ENCODE measurements around the gene ATP1A1.

Gene ATP1A1

DNA sequence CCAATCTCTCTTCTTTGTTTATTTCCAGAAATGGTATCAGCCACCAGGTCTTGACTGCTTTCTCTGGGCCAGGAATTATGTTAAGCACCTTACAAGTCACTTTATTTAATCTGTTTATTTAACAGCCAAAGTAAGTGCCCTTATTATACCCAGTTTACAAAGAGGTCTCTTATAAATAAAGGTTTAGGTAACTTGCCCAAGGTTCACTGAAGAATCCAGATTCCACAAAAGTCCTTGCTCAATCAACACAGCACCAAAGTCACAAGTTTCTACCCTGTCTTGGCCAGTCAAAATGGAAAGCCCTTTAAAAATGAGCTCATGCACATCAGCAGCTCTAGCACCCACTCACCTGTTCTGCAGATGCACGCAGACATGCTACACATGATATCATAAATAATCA is 28.0 kb upstream of the ATP1A1 start (continued):
- no peak for TF ChIP-seq IKZF3 (tag by site-specific recombination; IDR thresholded peaks at IDR 0.05)
- TF ChIP-seq, protein P1, sequence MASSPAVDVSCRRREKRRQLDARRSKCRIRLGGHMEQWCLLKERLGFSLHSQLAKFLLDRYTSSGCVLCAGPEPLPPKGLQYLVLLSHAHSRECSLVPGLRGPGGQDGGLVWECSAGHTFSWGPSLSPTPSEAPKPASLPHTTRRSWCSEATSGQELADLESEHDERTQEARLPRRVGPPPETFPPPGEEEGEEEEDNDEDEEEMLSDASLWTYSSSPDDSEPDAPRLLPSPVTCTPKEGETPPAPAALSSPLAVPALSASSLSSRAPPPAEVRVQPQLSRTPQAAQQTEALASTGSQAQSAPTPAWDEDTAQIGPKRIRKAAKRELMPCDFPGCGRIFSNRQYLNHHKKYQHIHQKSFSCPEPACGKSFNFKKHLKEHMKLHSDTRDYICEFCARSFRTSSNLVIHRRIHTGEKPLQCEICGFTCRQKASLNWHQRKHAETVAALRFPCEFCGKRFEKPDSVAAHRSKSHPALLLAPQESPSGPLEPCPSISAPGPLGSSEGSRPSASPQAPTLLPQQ (tag by site-specific recombination; IDR thresholded peaks at IDR 0.05): no peak
- TF ChIP-seq ZNF155 (tag by site-specific recombination; IDR thresholded peaks at IDR 0.05): no peak
- no peak for TF ChIP-seq ZNF776 (tag by site-specific recombination; IDR thresholded peaks at IDR 0.05; ENCODE audit: borderline replicate concordance)
- TF ChIP-seq ZNF747 (tag by site-specific recombination; IDR thresholded peaks at IDR 0.05): no peak

DNA sequence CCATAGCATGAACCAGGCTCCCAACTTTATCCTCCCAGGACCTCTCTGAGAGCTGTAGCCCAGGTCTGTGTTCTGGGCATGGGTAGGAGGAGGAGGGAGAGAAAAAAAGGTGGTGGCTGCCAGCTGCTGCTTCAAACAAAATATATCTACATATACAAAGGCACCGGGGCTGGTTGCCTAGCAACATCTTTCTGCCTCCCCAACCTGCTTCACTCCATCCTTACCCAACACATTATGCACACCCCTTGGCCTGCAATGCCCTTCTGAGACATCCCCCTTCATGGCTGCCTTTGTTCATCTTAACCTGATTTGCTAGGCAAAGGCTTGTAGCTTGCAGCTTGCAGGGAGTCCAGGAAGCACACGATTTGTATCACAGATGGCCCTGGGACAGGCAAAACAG is 27.2 kb upstream of the ATP1A1 start:
- H3K4me1 ChIP-seq (ENCODE audit: control insufficient read depth, insufficient read depth, low read length): no peaks in the 10 kb centered on the region
- no peak overlapping the region for H3K4me3 ChIP-seq (ENCODE audit: low read depth, low read length)
- H3K9me3 ChIP-seq (ENCODE audit: control insufficient read depth, insufficient read depth, low read depth, low read length): no peaks in the 10 kb centered on the region
- TF ChIP-seq, protein P2, sequence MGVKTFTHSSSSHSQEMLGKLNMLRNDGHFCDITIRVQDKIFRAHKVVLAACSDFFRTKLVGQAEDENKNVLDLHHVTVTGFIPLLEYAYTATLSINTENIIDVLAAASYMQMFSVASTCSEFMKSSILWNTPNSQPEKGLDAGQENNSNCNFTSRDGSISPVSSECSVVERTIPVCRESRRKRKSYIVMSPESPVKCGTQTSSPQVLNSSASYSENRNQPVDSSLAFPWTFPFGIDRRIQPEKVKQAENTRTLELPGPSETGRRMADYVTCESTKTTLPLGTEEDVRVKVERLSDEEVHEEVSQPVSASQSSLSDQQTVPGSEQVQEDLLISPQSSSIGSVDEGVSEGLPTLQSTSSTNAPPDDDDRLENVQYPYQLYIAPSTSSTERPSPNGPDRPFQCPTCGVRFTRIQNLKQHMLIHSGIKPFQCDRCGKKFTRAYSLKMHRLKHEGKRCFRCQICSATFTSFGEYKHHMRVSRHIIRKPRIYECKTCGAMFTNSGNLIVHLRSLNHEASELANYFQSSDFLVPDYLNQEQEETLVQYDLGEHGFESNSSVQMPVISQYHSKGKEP (tag by site-specific recombination; IDR thresholded peaks at IDR 0.05): no peak
- no peak for TF ChIP-seq ZNF654 (tag by site-specific recombination; IDR thresholded peaks at IDR 0.05; ENCODE audit: low read depth)
- no peak for TF ChIP-seq ZNF501 (tag by site-specific recombination; IDR thresholded peaks at IDR 0.05)
- POLR2A ChIA-PET: no interaction called here
- CTCF ChIA-PET: interaction anchor here (0.6 to 1.6 kb wide), 3 partner anchors 10 to 139 kb away, joined by 3 to 4 read pairs (median 3); no protein-coding TSS in a partner anchor
- H3K36me3 ChIP-seq (ENCODE audit: control insufficient read depth in 2 of 2, insufficient read depth in 1 of 2, low read length in 2 of 2): no peaks in the 10 kb centered on the region
- H3K27ac ChIP-seq (ENCODE audit: extremely low read depth, low read depth, low read length): no peak overlapping the region

DNA sequence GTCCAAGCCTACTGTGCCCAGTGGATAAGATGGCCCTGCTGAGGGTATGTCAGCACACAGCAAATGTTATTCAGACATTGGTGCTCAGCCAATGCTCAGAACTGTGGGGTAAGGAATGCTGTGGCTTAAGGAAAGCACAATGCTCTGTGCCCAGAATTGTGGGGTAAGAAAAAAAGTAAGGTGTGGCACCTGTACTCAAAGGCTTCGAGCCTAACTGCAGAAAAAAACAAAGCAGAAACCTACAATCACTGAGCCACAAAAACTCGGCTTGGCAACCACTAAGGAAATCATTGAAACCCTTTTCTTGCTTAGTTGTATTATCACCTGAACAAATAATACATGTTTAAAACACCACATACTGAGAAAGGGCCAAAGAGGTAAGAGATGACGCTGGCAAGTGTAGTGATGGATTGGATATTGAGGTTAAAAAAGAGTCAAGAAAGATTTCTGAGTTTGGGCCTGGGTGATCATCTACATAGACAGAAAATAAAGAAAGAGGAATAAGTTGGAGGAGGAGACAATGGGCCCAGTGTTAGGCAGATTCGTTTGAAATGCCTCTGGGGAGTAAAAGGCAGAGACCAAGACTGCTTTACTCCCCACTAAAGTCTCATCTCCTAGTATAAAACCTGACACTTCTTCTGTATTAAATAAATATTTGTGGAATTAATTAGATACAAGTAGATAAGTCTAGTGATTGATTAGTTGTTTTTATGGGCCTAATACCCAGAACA is 25.9 kb upstream of the ATP1A1 start:
- Histone ChIP-seq H3K9me3 (ENCODE audit: control insufficient read depth, insufficient read depth, low read depth, low read length) (no peaks in the 10 kb centered on the region), H3K4me3 (ENCODE audit: low read depth, low read length) (no peak overlapping the region), H3K36me3 (ENCODE audit: control insufficient read depth in 2 of 2, insufficient read depth in 1 of 2, low read length in 2 of 2) (no peaks in the 10 kb centered on the region), H3K4me1 (ENCODE audit: control insufficient read depth, insufficient read depth, low read length) (no peaks in the 10 kb centered on the region), H3K27ac (ENCODE audit: extremely low read depth, low read depth, low read length) (no peak overlapping the region)
- TF ChIP-seq, protein P3, sequence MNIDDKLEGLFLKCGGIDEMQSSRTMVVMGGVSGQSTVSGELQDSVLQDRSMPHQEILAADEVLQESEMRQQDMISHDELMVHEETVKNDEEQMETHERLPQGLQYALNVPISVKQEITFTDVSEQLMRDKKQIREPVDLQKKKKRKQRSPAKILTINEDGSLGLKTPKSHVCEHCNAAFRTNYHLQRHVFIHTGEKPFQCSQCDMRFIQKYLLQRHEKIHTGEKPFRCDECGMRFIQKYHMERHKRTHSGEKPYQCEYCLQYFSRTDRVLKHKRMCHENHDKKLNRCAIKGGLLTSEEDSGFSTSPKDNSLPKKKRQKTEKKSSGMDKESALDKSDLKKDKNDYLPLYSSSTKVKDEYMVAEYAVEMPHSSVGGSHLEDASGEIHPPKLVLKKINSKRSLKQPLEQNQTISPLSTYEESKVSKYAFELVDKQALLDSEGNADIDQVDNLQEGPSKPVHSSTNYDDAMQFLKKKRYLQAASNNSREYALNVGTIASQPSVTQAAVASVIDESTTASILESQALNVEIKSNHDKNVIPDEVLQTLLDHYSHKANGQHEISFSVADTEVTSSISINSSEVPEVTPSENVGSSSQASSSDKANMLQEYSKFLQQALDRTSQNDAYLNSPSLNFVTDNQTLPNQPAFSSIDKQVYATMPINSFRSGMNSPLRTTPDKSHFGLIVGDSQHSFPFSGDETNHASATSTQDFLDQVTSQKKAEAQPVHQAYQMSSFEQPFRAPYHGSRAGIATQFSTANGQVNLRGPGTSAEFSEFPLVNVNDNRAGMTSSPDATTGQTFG (tag by site-specific recombination; IDR thresholded peaks at IDR 0.05; ENCODE audit: borderline replicate concordance): no peak
- TF ChIP-seq ZBTB7A (tag by site-specific recombination; IDR thresholded peaks at IDR 0.05; ENCODE audit: low read depth) (no peak), ZNF121 (tag by site-specific recombination; IDR thresholded peaks at IDR 0.05) (no peak), KLF16 (tag by site-specific recombination; IDR thresholded peaks at IDR 0.05) (no peak), ZNF394 (tag by site-specific recombination; IDR thresholded peaks at IDR 0.05; ENCODE audit: borderline replicate concordance) (no peak), ZNF10 (tag by site-specific recombination; IDR thresholded peaks at IDR 0.05) (no peak), ZNF837 (tag by site-specific recombination; IDR thresholded peaks at IDR 0.05) (no peak), ZNF549 (tag by site-specific recombination; IDR thresholded peaks at IDR 0.05) (no peak), HOXD13 (CRISPR knock-in tag; IDR thresholded peaks at IDR 0.05; ENCODE audit: borderline replicate concordance) (no peak), HOXA7 (CRISPR knock-in tag; IDR thresholded peaks at IDR 0.05; ENCODE audit: borderline replicate concordance) (no peak), ZNF548 (tag by site-specific recombination; IDR thresholded peaks at IDR 0.05) (no peak), ZBTB17 (tag by site-specific recombination; IDR thresholded peaks at IDR 0.05) (no peak), KLF8 (tag by site-specific recombination; IDR thresholded peaks at IDR 0.05) (no peak)
- TF ChIP-seq, protein P4, sequence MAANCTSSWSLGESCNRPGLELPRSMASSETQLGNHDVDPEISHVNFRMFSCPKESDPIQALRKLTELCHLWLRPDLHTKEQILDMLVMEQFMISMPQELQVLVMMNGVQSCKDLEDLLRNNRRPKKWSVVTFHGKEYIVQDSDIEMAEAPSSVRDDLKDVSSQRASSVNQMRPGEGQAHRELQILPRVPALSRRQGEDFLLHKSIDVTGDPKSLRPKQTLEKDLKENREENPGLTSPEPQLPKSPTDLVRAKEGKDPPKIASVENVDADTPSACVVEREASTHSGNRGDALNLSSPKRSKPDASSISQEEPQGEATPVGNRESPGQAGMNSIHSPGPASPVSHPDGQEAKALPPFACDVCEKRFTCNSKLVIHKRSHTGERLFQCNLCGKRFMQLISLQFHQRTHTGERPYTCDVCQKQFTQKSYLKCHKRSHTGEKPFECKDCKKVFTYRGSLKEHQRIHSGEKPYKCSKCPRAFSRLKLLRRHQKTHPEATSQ (tag by site-specific recombination; IDR thresholded peaks at IDR 0.05): no peak
- TF ChIP-seq, protein P5, sequence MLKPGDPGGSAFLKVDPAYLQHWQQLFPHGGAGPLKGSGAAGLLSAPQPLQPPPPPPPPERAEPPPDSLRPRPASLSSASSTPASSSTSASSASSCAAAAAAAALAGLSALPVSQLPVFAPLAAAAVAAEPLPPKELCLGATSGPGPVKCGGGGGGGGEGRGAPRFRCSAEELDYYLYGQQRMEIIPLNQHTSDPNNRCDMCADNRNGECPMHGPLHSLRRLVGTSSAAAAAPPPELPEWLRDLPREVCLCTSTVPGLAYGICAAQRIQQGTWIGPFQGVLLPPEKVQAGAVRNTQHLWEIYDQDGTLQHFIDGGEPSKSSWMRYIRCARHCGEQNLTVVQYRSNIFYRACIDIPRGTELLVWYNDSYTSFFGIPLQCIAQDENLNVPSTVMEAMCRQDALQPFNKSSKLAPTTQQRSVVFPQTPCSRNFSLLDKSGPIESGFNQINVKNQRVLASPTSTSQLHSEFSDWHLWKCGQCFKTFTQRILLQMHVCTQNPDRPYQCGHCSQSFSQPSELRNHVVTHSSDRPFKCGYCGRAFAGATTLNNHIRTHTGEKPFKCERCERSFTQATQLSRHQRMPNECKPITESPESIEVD (tag by site-specific recombination; IDR thresholded peaks at IDR 0.05): no peak
- ChIA-PET POLR2A (no interaction called here), CTCF (interaction anchor here (0.7 to 1.5 kb wide), 3 partner anchors 11 to 17 kb away, joined by 3 read pairs; no protein-coding TSS in a partner anchor)
